Endothelial cell of umbilical vein (primary cell): ENCODE results near the gene DYNLT2. TPM values are rescaled to one million over a fixed set of nuclear protein-coding genes. Genes with fewer than 3 reads are reported as not detected.

Source experiments
- BruUV-seq: library from RNA; stranded (reverse); fragments of 400-500 nt; replicated peaks from 2 replicates; lab custom pipeline; 2021; lab: Mats Ljungman, UMichigan
- CTCF ChIA-PET: fragments of 300-600, 350-600 bp; sonication (Branson Sonifier 250); formaldehyde crosslinking; loops from one replicate; lab custom pipeline; 2021; ENCODE audit warnings: antibody characterized with exemption, inconsistent platforms; lab: Charles Lee
- POLR2A ChIA-PET: fragments of 300-600, 350-600 bp; sonication (Branson Sonifier 250); formaldehyde crosslinking; loops from one replicate; lab custom pipeline; 2021; ENCODE audit warnings: antibody characterized with exemption, inconsistent platforms; lab: Charles Lee
- DNase-seq: peaks from one replicate; pipeline ENCODE4 v3.0.0-alpha.2; 2011; ENCODE audit warnings: low read depth, low spot score
- FAIRE-seq: peaks from 2 replicates; lab custom pipeline; 2011; peaks lifted over from hg19 to GRCh38; lab: Jason Lieb, UNC
- H2AFZ ChIP-seq: 2 replicates; pipeline ENCODE4 v1.6.0; 2012; ENCODE audit warnings: low read depth, low read length, control low read depth, inconsistent platforms
- H3K27ac ChIP-seq: 2 replicates; pipeline ENCODE4 v1.5.1; 2011; ENCODE audit warnings: low read depth, mild to moderate bottlenecking, control low read depth, low read length, moderate library complexity; ENCODE audit not compliant: insufficient read depth
- H3K27me3 ChIP-seq, 2 experiments: 2 replicates each; pipeline versions ENCODE4 v1.6.0 to v1.6.1; 2011; ENCODE audit warnings: low read length in 2 of 2, mixed read lengths in 1 of 2; ENCODE audit not compliant: control insufficient read depth in 2 of 2, insufficient read depth in 2 of 2
- H3K36me3 ChIP-seq, 2 experiments: 2 replicates in 1 of 2; 3 replicates in 1 of 2; pipeline ENCODE4 v1.5.1; 2011; ENCODE audit warnings: low read length in 2 of 2, mild to moderate bottlenecking in 1 of 2, moderate library complexity in 1 of 2; ENCODE audit not compliant: control insufficient read depth in 2 of 2, insufficient read depth in 2 of 2; ENCODE audit errors: extremely low read depth in 1 of 2
- H3K4me1 ChIP-seq: 3 replicates; pipeline ENCODE4 v1.5.1; 2011; ENCODE audit warnings: mild to moderate bottlenecking, low read length; ENCODE audit not compliant: control insufficient read depth, insufficient read depth; ENCODE audit errors: extremely low read depth
- H3K4me2 ChIP-seq: 2 replicates; pipeline ENCODE4 v1.6.1; 2011; ENCODE audit warnings: low read length, control low read depth, mixed read lengths; ENCODE audit not compliant: insufficient read depth
- H3K4me3 ChIP-seq, 3 experiments: fragments of 200-600 bp in 1 of 3; sonication (generic), shearing (Covaris generic) in 1 of 3; replicated peaks in 1 of 3; 2 replicates each; pipeline ENCODE4 v1.5.1; 2011 to 2016; ENCODE audit warnings: control low read depth in 3 of 3, low read length in 3 of 3, mild to moderate bottlenecking in 2 of 3, inconsistent platforms in 1 of 3, low read depth in 1 of 3, moderate library complexity in 1 of 3; ENCODE audit not compliant: insufficient read depth in 1 of 3
- H3K79me2 ChIP-seq: 2 replicates; pipeline ENCODE4 v1.6.0; 2012; ENCODE audit warnings: low read length, inconsistent platforms; ENCODE audit not compliant: control insufficient read depth, insufficient read depth
- H3K9ac ChIP-seq: replicated peaks from 2 replicates; pipeline ENCODE3; 2011; ENCODE audit warnings: low read length, control low read depth; ENCODE audit not compliant: insufficient read depth; ENCODE audit errors: extremely low read depth
- H3K9me1 ChIP-seq: replicated peaks from 3 replicates; pipeline ENCODE4 v1.6.0; 2011; ENCODE audit warnings: mild to moderate bottlenecking, low read length; ENCODE audit not compliant: control insufficient read depth, insufficient read depth; ENCODE audit errors: extremely low read depth
- H3K9me3 ChIP-seq: replicated peaks from 2 replicates; pipeline ENCODE4 v1.5.1; 2012; ENCODE audit warnings: low read length, inconsistent platforms; ENCODE audit not compliant: control insufficient read depth, insufficient read depth
- H4K20me1 ChIP-seq: replicated peaks from 2 replicates; pipeline ENCODE3; 2011; ENCODE audit warnings: mild to moderate bottlenecking, low read length; ENCODE audit not compliant: control insufficient read depth, insufficient read depth; ENCODE audit errors: extremely low read depth
- EZH2 ChIP-seq: IDR thresholded peaks from 2 replicates; pipeline ENCODE4 v1.6.1; 2012; ENCODE audit warnings: borderline replicate concordance, low read depth, mild to moderate bottlenecking, moderate library complexity, low read length, inconsistent platforms; ENCODE audit not compliant: severe bottlenecking
- FOS ChIP-seq: IDR thresholded peaks from 2 replicates; pipeline ENCODE4 v1.6.1; 2011; ENCODE audit warnings: mild to moderate bottlenecking, low read length, moderate library complexity, borderline replicate concordance; ENCODE audit not compliant: insufficient read depth
- GATA2 ChIP-seq: IDR thresholded peaks from 2 replicates; pipeline ENCODE4 v1.7.0; 2011; ENCODE audit warnings: low read depth, mild to moderate bottlenecking, moderate library complexity, mixed read lengths, low read length; ENCODE audit not compliant: insufficient read length, insufficient read depth
- MYC ChIP-seq: IDR thresholded peaks from one replicate; pipeline ENCODE4 v1.6.1; 2011; ENCODE audit warnings: mild to moderate bottlenecking, low read depth, low read length
- POLR2A ChIP-seq: IDR thresholded peaks from 2 replicates; pipeline ENCODE4 v1.6.1; 2012; ENCODE audit warnings: low read depth, mild to moderate bottlenecking, control low read depth, low read length
- POLR2AphosphoS5 ChIP-seq: IDR thresholded peaks from 2 replicates; pipeline ENCODE4 v1.6.1; 2012; ENCODE audit warnings: low read depth, mild to moderate bottlenecking, control low read depth, low read length, moderate library complexity; ENCODE audit not compliant: insufficient read depth
- dilution Hi-C: fragments of 300-500 bp; cut with MboI; formaldehyde crosslinking; loops from one replicate; pipeline ENCODE4 v1.15.0; 2019; ENCODE audit warnings: low sequenced_read_pairs; ENCODE audit not compliant: extremely low pct_ligation_motif_present
- intact Hi-C: fragments of 100-400 bp; cut with micrococcal nuclease; formaldehyde crosslinking; loops from one replicate; pipeline ENCODE4 v1.10.0; 2022
- polyA plus RNA-seq, 4 experiments: library from polyadenylated mRNA; depleted of rRNA in 3 of 4; stranded (reverse) in 3 of 4; unstranded in 1 of 4; fragments of >200 nt; gene quantifications; 2 replicates each; pipeline versions ENCODE4 v1.2.1 to v1.2.3, GENCODE V29; 2011 to 2012; ENCODE audit warnings: missing spikeins in 1 of 4
- total RNA-seq: library from RNA; stranded (reverse); gene quantifications from 2 replicates; pipeline ENCODE4 v1.2.3, GENCODE V29; 2021
- TF ChIP-seq, protein P1 (sequence below), 2 donors: IDR thresholded peaks; 1 replicate in 1 of 2; 2 replicates in 1 of 2; pipeline ENCODE4 v1.5.1; 2011; ENCODE audit warnings: low read length in 2 of 2, mild to moderate bottlenecking in 2 of 2, moderate library complexity in 2 of 2, control low read depth in 1 of 2, inconsistent platforms in 1 of 2, low read depth in 1 of 2; ENCODE audit not compliant: insufficient read depth in 1 of 2; ENCODE audit errors: extremely low read depth in 1 of 2

Gene DYNLT2
- total and polyA plus RNA-seq, 2 donors (not counting 3 experiments of a cell fraction or from before 2014, with no cell fraction given) = 0.39 to 0.88 TPM

DNA sequence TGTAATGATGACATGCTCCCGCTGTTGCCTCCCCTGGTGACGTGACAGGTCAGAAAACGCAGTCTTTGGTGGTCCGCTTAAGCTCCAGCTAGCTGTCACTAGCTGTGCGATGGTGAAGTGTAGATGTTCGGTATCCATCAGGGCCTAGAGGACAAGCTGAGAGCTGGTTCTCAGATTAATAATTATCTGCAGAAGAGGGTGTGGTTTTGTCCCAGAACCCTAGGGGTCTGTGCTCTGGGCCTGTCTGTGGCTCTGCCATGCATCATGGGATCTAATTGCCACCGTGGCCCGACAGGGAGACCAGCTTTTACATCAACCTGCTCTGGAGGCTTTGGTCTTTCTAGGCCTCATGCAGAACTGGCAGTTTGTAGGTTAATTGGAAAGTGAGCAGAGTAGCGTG lies 34.2 kb upstream of the DYNLT2 start:
- TF ChIP-seq, protein P1, sequence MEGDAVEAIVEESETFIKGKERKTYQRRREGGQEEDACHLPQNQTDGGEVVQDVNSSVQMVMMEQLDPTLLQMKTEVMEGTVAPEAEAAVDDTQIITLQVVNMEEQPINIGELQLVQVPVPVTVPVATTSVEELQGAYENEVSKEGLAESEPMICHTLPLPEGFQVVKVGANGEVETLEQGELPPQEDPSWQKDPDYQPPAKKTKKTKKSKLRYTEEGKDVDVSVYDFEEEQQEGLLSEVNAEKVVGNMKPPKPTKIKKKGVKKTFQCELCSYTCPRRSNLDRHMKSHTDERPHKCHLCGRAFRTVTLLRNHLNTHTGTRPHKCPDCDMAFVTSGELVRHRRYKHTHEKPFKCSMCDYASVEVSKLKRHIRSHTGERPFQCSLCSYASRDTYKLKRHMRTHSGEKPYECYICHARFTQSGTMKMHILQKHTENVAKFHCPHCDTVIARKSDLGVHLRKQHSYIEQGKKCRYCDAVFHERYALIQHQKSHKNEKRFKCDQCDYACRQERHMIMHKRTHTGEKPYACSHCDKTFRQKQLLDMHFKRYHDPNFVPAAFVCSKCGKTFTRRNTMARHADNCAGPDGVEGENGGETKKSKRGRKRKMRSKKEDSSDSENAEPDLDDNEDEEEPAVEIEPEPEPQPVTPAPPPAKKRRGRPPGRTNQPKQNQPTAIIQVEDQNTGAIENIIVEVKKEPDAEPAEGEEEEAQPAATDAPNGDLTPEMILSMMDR (IDR thresholded peaks at IDR 0.05; ENCODE audit: extremely low read depth in 1 of 2, insufficient read depth in 1 of 2, low read depth in 1 of 2, low read length in 2 of 2) = no peak
- no peak for TF ChIP-seq POLR2A
- TF ChIP-seq EZH2 = no peak
- no peaks in the 10 kb centered on the region for H3K36me3 ChIP-seq
- no peak overlapping the region for H3K4me3 ChIP-seq
- H3K4me1 ChIP-seq = peaks cover 11% of the 10 kb centered on the region
- dilution Hi-C loops = no loop called here
- H3K9ac ChIP-seq = no peak overlapping the region
- no peak for FAIRE-seq
- no peak overlapping the region for H2AFZ ChIP-seq
- CTCF ChIA-PET = interaction anchor here (1.2 kb wide), 1 partner anchor 46 kb away, joined by 3 read pairs; no protein-coding TSS in a partner anchor
- H3K9me1 ChIP-seq = no peaks in the 10 kb centered on the region
- H4K20me1 ChIP-seq = no peaks in the 10 kb centered on the region
- H3K4me2 ChIP-seq = no peak overlapping the region
- no peaks in the 10 kb centered on the region for H3K9me3 ChIP-seq
- no peaks in the 10 kb centered on the region for H3K27me3 ChIP-seq
- BruUV-seq = no TSS peak
- no peak for DNase-seq
- no peaks in the 10 kb centered on the region for H3K79me2 ChIP-seq
- intact Hi-C loops = no loop called here
- H3K27ac ChIP-seq = no peak overlapping the region
- POLR2A ChIA-PET = no interaction called here

DNA sequence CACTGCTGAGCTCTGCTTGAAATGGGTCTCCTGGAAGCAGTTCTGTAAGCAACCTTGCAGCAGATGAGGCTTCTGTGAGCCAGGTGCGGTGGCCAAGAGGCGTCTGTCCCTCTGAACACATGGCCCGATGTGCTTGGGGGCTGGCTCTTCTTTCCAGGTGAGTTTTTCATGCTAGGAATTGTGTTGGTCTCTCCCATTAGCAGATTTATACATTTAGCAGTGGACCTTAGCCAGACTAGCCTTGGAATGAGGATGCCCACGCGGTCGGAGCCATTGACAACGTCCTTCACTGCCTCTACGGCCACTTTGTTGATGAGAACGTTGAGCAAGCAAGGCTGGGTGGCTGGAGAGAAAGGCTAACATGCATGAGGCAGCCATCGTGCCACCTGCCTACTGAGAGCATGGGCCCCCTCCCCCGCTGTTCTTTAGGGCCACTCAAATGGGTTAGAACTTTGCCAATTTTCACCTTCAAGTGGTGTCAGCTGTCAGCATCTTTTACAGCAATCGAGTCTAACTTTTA lies 33.5 kb upstream of the DYNLT2 start:
- no TSS peak for BruUV-seq
- CTCF ChIA-PET = interaction anchor here (1.2 kb wide), 1 partner anchor 47 kb away, joined by 3 read pairs; no protein-coding TSS in a partner anchor
- intact Hi-C loops = no loop called here

More for the DNA sequence above, 33.5 kb upstream of the DYNLT2 start:
- no peaks in the 10 kb centered on the region for H4K20me1 ChIP-seq
- TF ChIP-seq GATA2 = no peak
- TF ChIP-seq, protein P1 (IDR thresholded peaks at IDR 0.05; ENCODE audit: extremely low read depth in 1 of 2, insufficient read depth in 1 of 2, low read depth in 1 of 2, low read length in 2 of 2) = no peak
- TF ChIP-seq FOS = no peak
- TF ChIP-seq MYC = no peak
- TF ChIP-seq EZH2 = no peak
- no peak for TF ChIP-seq POLR2AphosphoS5
- H3K79me2 ChIP-seq = no peaks in the 10 kb centered on the region
- H3K9ac ChIP-seq = no peak overlapping the region
- no peaks in the 10 kb centered on the region for H3K27me3 ChIP-seq
- no peak overlapping the region for H3K27ac ChIP-seq
- no peak overlapping the region for H3K4me2 ChIP-seq
- H3K4me3 ChIP-seq = no peak overlapping the region
- DNase-seq (no peak), FAIRE-seq (no peak)
- POLR2A ChIA-PET = no interaction called here
- H3K36me3 ChIP-seq = no peaks in the 10 kb centered on the region
- dilution Hi-C loops = no loop called here
- peaks cover 13% of the 10 kb centered on the region for H3K4me1 ChIP-seq
- no peaks in the 10 kb centered on the region for H3K9me3 ChIP-seq
- H2AFZ ChIP-seq = no peak overlapping the region
- no peaks in the 10 kb centered on the region for H3K9me1 ChIP-seq
